ENCODE measurements around the gene SUMO2.
"Not testable (repeated sequence)": the region's sequence is repeated elsewhere in the genome, so short reads cannot be mapped to it uniquely, and the experiment has no call there.

The SUMO2 gene

DNA sequence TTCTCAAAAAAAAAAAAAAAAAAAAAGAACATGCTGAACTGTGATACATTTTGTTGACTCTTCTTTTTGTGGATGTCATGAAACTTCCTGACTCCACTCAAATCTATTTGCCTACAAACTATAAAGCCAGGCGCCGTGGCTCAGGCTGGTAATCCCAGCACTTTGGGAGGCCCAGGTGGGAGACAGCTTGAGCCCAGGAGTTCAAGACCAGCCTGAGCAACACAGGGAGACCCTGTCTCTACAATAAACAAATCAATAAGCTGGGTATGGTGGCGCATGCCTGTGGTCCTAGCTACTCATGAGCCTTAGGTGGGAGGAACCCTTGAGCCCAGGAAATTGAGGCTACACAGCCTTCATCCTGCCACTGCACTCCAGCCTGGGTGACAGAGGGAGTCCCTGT lies 49.8 kb downstream of the SUMO2 start:
- no peak for TF ChIP-seq EZH2 (IDR thresholded peaks at IDR 0.05)
- peak; percentile 36; the same call in 1 of the 2 replicates for TF ChIP-seq POLR2AphosphoS5 (IDR thresholded peaks at IDR 0.05; ENCODE audit: borderline replicate concordance, low read depth, low read length)
- no peak for DNase-seq (ENCODE audit: low read depth, low spot score)
- Histone ChIP-seq H3K36me3 (ENCODE audit: insufficient read depth, low read length) (peaks cover 36% of the 10 kb centered on the region), H3K9ac (ENCODE audit: insufficient read length) (no peak overlapping the region), H3K4me3 (no peak overlapping the region), H3K27ac (peak overlapping the region; percentile 74; the same call in 1 of the 2 replicates), H3K9me3 (ENCODE audit: low read depth, low read length) (no peaks in the 10 kb centered on the region)

DNA sequence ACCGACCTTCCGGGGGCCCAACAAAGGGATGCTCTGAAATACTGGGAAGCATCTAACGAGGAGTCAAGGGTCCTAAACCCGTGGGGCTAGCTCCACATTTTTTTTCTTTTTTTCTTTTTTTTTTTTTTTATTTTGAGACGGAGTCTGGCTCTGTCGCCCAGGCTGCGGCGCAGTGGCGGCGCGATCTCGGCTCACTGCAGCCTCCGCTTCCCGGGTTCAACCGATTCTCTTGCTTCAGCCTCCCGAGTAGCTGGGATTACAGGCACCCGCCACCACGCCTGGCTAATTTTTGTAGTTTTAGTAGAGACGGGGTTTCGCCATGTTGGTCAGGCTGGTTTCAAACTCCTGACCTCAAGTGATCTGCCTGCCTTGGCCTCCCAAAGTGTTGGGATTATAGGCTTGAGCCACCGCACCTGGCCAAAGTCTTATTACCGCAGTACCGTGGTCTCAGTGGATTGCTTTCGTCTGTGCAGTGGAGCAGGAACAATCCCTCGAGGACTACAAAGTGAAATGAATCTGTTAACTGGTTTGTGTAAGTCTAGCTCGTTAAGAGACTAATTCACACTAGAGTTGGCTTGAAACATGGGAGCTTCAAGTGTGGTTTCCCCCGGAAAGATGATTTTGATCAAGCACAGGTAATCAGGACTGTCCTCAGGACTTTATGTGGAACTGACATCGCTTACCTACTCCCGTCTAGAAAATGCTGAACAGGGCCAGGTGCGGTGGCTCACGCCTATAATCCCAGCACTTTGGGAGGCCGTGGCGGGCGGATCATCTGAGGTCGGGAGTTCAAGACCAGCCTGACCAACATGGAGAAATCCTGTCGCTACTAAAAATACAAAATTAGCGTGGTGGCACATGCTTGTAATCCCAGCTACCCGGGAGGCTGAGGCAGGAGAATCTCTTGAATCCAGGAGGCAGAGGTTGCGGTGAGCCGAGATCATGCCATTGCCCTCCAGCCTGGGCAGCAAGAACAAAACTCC lies 50.5 kb downstream of the SUMO2 start:
- Histone ChIP-seq H3K9ac (ENCODE audit: insufficient read length) (peak overlapping the region; percentile 90), H3K4me3 (peak overlapping the region; percentile 97), H3K27ac (peak overlapping the region; percentile 70), H3K36me3 (ENCODE audit: insufficient read depth, low read length) (peaks cover 29% of the 10 kb centered on the region)
- H3K9me3 ChIP-seq (ENCODE audit: low read depth, low read length); DNase-seq (ENCODE audit: low read depth, low spot score): not testable (repeated sequence)

DNA sequence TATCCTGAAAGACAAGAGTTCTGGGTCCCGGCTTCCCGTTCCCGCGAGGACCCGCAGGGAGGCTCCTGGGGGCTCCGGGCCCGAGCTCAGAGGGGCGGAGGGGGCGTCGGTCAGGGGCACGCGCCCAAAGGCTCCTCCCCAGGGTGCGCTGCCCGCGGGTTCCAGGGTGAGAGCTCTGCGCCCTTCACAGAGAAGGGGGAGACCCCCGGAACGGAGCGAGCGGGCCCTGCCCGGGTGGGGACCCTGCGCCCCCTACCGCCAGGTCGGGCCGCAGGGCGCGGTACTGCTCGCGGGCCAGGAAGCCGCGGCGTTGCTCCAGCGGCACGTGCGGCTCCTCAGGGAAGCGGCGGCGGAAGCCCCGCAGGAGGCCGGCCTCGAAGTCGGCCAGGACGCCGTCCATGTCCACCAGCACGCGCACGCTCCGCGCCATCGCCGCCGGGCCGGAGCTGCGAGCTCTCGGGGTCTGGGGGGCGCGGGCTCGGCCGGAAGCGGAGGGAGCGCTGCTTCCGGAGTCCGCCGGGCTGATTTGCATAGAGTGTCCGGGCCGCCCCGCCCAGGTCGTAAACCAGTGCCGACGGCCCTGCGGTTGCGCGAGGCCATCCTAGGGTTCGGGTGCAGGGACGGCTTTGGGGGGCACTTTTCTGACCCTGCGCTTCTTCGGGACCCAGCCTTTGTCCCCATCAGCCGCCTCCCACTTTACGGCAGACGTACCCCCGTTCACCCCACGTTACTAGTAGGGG lies 51.3 kb downstream of the SUMO2 start, which contains the start of gene NT5C:
Gene NT5C (minus strand): TSS at position 465 of the 740 bp plus-strand sequence. CDS start 35 bp downstream, at position 430.
- Histone ChIP-seq H3K4me3 (peak within 1 kb of the TSS; percentile 97), H3K27ac (peak within 1 kb of the TSS; percentile 70), H3K9ac (ENCODE audit: insufficient read length) (peak within 1 kb of the TSS; percentile 90), H3K36me3 (ENCODE audit: insufficient read depth, low read length) (peaks cover 21% of the 10 kb centered on the region), H3K9me3 (ENCODE audit: low read depth, low read length) (no peaks in the 10 kb centered on the region)
- TF ChIP-seq FOXP2 (optimal IDR thresholded peaks at IDR 0.05; ENCODE audit: control extremely low read depth, extremely low read length, insufficient read depth) (no peak), POLR2AphosphoS5 (IDR thresholded peaks at IDR 0.05; ENCODE audit: borderline replicate concordance, low read depth, low read length) (peak; percentile 81), EZH2 (IDR thresholded peaks at IDR 0.05) (no peak)
- no peak for DNase-seq (ENCODE audit: low read depth, low spot score)

DNA sequence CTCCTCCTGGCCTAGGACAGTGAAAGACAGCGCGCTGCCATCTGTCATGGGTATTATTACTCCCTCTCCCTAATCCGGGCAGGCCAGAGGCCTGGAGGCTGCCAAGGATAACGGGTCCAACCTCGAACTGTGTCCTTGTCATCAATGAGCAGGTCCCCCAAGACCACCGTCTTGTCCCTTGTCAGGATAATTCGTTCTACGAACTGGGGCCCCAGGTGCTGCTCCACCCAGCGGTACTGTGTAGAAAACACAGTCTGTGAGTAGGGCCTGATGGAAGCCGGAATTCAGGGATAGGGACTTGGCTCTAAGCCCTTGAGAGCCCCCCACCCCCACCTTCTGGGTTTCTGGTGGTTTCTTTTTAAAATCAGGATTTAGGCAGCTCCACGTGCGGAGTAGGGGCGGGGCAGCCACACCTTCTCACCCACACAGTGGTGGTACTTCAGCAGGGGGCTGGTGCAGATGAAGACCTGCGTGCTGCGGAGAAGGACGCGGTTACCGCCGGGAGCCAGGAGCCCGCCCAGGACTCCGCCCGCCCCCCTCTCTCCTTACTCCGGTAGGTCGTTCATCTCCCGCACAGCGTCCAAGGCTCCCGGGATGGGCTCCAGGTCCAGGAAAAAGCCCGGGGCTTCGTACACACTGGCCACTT lies 52.0 kb downstream of the SUMO2 start:
- peak overlapping the region; percentile 97 for H3K4me3 ChIP-seq
- peaks cover 14% of the 10 kb centered on the region; the same call in 1 of the 2 replicates for H3K36me3 ChIP-seq (ENCODE audit: insufficient read depth, low read length)
- no peaks in the 10 kb centered on the region for H3K9me3 ChIP-seq (ENCODE audit: low read depth, low read length)
- DNase-seq (ENCODE audit: low read depth, low spot score): peak; percentile 24
- H3K9ac ChIP-seq (ENCODE audit: insufficient read length): peak overlapping the region; percentile 90
- peak overlapping the region; percentile 70 for H3K27ac ChIP-seq
- TF ChIP-seq EZH2 (IDR thresholded peaks at IDR 0.05) (no peak), POLR2AphosphoS5 (IDR thresholded peaks at IDR 0.05; ENCODE audit: borderline replicate concordance, low read depth, low read length) (no peak), FOXP2 (optimal IDR thresholded peaks at IDR 0.05; ENCODE audit: control extremely low read depth, extremely low read length, insufficient read depth) (no peak)

DNA sequence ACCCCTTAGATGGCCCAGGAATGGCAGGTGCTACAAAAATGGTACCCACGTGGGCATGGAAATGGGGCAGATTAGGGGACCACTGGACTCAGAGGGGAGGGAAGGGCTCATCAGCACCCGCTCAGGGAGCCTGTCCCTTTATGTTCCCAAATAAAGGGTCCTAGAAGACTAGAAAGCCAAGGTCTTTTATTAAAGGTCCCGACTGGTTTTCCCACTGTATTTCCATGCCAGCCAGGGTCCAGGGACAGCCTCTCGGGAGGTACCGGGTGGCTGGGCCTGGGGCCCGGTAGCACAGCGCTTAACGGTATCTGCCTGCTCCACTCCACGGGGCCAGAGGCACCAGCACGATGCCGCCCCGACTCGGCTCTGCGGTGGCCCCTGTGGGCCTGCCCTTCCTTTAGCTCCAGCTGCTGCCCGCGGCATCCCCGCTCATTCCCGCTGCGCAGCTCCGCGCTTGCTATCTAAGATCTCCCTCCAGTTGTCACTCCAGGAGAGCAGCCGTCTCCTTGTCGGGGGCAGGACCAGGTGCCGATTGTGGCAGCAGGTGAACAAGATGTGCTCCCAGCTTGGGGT lies 52.6 kb downstream of the SUMO2 start:
- TF ChIP-seq EZH2 (IDR thresholded peaks at IDR 0.05) (no peak), POLR2AphosphoS5 (IDR thresholded peaks at IDR 0.05; ENCODE audit: borderline replicate concordance, low read depth, low read length) (no peak), FOXP2 (optimal IDR thresholded peaks at IDR 0.05; ENCODE audit: control extremely low read depth, extremely low read length, insufficient read depth) (no peak)
- Histone ChIP-seq H3K4me3 (peak overlapping the region; percentile 97), H3K36me3 (ENCODE audit: insufficient read depth, low read length) (peaks cover 8% of the 10 kb centered on the region; the same call in 1 of the 2 replicates), H3K27ac (no peak overlapping the region), H3K9ac (ENCODE audit: insufficient read length) (no peak overlapping the region), H3K9me3 (ENCODE audit: low read depth, low read length) (no peaks in the 10 kb centered on the region)
- DNase-seq (ENCODE audit: low read depth, low spot score): no peak

DNA sequence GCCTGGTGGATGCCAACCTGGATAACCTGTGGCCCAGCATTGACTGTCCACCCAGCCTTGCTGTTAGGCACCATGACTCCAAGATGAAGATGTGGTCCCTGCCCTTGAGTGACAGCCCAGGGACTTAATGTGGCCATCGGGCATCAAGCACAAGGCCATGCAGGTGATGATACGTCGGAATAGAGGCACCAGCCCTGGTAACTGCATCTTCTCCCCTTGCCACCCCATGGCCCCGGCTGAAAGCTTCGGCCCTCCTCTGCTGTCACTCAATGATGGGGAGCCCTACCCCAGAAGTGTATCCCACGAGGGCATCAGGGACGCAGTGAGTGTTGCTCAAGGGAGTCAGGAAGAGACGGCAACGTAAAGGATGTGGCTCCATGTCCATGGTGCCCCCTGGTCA lies 53.2 kb downstream of the SUMO2 start:
- no peak for DNase-seq (ENCODE audit: low read depth, low spot score)
- Histone ChIP-seq H3K9me3 (ENCODE audit: low read depth, low read length) (no peaks in the 10 kb centered on the region), H3K4me3 (no peak overlapping the region), H3K27ac (no peak overlapping the region), H3K9ac (ENCODE audit: insufficient read length) (no peak overlapping the region), H3K36me3 (ENCODE audit: insufficient read depth, low read length) (peaks cover 7% of the 10 kb centered on the region; the same call in 1 of the 2 replicates)
- TF ChIP-seq EZH2 (IDR thresholded peaks at IDR 0.05) (no peak), POLR2AphosphoS5 (IDR thresholded peaks at IDR 0.05; ENCODE audit: borderline replicate concordance, low read depth, low read length) (no peak; the same call in 1 of the 2 replicates), FOXP2 (optimal IDR thresholded peaks at IDR 0.05; ENCODE audit: control extremely low read depth, extremely low read length, insufficient read depth) (no peak)

DNA sequence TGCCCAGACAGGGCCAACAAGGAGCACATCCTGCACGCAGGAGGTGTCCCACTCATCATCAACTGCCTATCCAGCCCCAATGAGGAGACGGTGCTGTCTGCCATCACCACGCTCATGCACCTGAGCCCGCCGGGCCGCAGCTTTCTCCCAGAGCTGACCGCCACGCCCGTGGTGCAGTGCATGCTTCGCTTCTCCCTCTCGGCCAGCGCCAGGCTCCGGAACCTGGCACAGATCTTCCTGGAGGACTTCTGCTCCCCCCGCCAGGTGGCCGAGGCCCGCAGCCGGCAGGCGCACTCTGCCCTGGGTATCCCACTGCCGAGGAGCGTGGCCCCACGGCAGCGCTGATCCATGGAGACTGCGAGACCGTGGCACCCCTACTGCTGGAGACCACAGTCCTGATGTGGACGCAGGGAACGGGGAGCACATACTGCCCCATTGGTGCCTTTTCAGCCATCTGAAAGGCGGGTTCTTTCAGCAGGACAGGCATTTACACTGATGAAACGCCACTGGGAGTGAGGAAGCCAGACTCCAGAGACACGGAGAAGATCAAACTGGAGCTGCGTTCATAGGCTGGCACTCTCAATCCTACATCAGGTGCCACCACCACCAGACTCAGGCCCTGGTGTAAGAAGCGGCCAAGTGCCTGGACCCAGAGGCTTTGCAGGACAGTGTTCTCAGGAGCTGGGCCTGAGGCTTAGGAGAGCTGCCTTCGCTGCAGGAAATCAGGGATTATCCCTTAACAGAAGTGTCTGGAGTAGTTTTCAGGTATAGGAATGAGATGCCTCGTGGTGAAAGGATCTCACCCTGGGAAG lies 53.9 kb downstream of the SUMO2 start:
- DNase-seq (ENCODE audit: low read depth, low spot score): no peak
- Histone ChIP-seq H3K27ac (no peak overlapping the region), H3K9ac (ENCODE audit: insufficient read length) (no peak overlapping the region), H3K36me3 (ENCODE audit: insufficient read depth, low read length) (peaks cover 7% of the 10 kb centered on the region; the same call in 1 of the 2 replicates), H3K9me3 (ENCODE audit: low read depth, low read length) (no peaks in the 10 kb centered on the region), H3K4me3 (no peak overlapping the region)
- no peak for TF ChIP-seq FOXP2 (optimal IDR thresholded peaks at IDR 0.05; ENCODE audit: control extremely low read depth, extremely low read length, insufficient read depth)
- TF ChIP-seq EZH2 (IDR thresholded peaks at IDR 0.05): no peak
- TF ChIP-seq POLR2AphosphoS5 (IDR thresholded peaks at IDR 0.05; ENCODE audit: borderline replicate concordance, low read depth, low read length): no peak; the same call in 1 of the 2 replicates

DNA sequence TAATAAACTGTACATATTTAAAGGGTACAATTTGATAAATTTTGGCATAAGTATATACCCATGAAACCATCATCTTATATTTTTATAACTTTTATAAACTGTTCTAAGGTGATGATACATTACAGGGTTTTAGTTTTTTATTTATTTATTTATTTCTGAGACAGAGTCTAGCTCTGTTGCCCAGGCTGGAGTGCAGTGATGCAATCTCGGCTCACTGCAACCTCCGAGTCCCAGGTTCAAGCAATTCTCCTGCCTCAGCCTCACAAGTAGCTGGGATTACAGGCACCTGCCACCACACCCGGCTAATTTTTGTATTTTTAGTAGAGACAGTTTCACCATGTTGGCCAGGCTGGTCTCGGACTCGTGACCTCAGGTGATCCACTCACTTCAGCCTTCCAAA lies 54.8 kb downstream of the SUMO2 start:
- H3K27ac ChIP-seq: not testable (repeated sequence)

More for the DNA sequence above, 54.8 kb downstream of the SUMO2 start:
- DNase-seq (ENCODE audit: low read depth, low spot score); H3K9me3 ChIP-seq (ENCODE audit: low read depth, low read length); H3K9ac ChIP-seq (ENCODE audit: insufficient read length); H3K36me3 ChIP-seq (ENCODE audit: insufficient read depth, low read length); H3K4me3 ChIP-seq: not testable (repeated sequence)

Data from SK-N-MC (cell line).